Karpas-422 (cell line): ENCODE results near the gene GAS1. TPM values are rescaled to one million over a fixed set of nuclear protein-coding genes. Genes with fewer than 3 reads are reported as not detected.

Experiments used
- DNase-seq: peaks from one replicate; pipeline ENCODE4 v3.0.0-alpha.2; 2015
- H2AFZ ChIP-seq: fragments of 200-600 bp; sonication (generic); 2 replicates; pipeline ENCODE4 v1.6.1; 2014; ENCODE audit warnings: antibody characterized with exemption, low read length, mixed read lengths
- H3K27ac ChIP-seq: fragments of 200-600 bp; sonication (generic); 2 replicates; pipeline ENCODE4 v1.5.1; 2014; ENCODE audit warnings: mild to moderate bottlenecking, low read length, moderate library complexity
- H3K27me3 ChIP-seq: fragments of 200-600 bp; sonication (generic); 2 replicates; pipeline ENCODE4 v1.6.1; 2014; ENCODE audit warnings: low read length, mixed read lengths
- H3K36me3 ChIP-seq: fragments of 200-600 bp; sonication (generic); 2 replicates; pipeline ENCODE4 v1.6.1; 2014; ENCODE audit warnings: low read length, mixed read lengths; ENCODE audit not compliant: insufficient read depth
- H3K4me1 ChIP-seq: fragments of 200-600 bp; sonication (generic); 2 replicates; pipeline ENCODE4 v1.6.1; 2014; ENCODE audit warnings: mild to moderate bottlenecking, low read length, mixed read lengths
- H3K4me2 ChIP-seq: fragments of 200-600 bp; sonication (generic); 2 replicates; pipeline ENCODE4 v1.6.1; 2014; ENCODE audit warnings: low read length, low read depth, mild to moderate bottlenecking; ENCODE audit not compliant: poor library complexity, severe bottlenecking
- H3K4me3 ChIP-seq: fragments of 200-600 bp; sonication (generic); 2 replicates; pipeline ENCODE4 v1.5.1; 2014; ENCODE audit warnings: mild to moderate bottlenecking, antibody characterized with exemption, low read length, mixed read lengths
- H3K79me2 ChIP-seq: fragments of 200-600 bp; sonication (generic); 2 replicates; pipeline ENCODE4 v1.6.1; 2014; ENCODE audit warnings: mild to moderate bottlenecking, low read length, mixed read lengths
- H3K9ac ChIP-seq: fragments of 200-600 bp; sonication (generic); 2 replicates; pipeline ENCODE4 v1.6.0; 2014; ENCODE audit warnings: low read length
- H3K9me2 ChIP-seq: fragments of 200-600 bp; sonication (generic), shearing (Covaris generic); replicated peaks from 2 replicates; pipeline ENCODE4 v1.6.0; 2014; ENCODE audit warnings: mild to moderate bottlenecking, low read length, moderate library complexity; ENCODE audit not compliant: insufficient read depth
- H3K9me3 ChIP-seq: fragments of 300-700, 200-600 bp; sonication (generic); 2 replicates; pipeline ENCODE4 v1.6.1; 2014; ENCODE audit warnings: low read length, mixed read lengths
- H4K20me1 ChIP-seq: fragments of 200-600 bp; sonication (generic); 2 replicates; pipeline ENCODE4 v1.6.1; 2014; ENCODE audit warnings: mild to moderate bottlenecking, antibody characterized with exemption, low read length, low read depth; ENCODE audit not compliant: insufficient read depth
- total RNA-seq: library from RNA; depleted of rRNA; stranded (reverse); fragments of >200 nt; shearing (Covaris generic); gene quantifications from 2 replicates; pipeline ENCODE4 v1.2.3, GENCODE V29; 2014; ENCODE audit warnings: low replicate concordance; rRNA removed

The GAS1 gene, protein sequence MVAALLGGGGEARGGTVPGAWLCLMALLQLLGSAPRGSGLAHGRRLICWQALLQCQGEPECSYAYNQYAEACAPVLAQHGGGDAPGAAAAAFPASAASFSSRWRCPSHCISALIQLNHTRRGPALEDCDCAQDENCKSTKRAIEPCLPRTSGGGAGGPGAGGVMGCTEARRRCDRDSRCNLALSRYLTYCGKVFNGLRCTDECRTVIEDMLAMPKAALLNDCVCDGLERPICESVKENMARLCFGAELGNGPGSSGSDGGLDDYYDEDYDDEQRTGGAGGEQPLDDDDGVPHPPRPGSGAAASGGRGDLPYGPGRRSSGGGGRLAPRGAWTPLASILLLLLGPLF
- total RNA-seq = 0.15 and 1.2 TPM in 2 replicates

DNA sequence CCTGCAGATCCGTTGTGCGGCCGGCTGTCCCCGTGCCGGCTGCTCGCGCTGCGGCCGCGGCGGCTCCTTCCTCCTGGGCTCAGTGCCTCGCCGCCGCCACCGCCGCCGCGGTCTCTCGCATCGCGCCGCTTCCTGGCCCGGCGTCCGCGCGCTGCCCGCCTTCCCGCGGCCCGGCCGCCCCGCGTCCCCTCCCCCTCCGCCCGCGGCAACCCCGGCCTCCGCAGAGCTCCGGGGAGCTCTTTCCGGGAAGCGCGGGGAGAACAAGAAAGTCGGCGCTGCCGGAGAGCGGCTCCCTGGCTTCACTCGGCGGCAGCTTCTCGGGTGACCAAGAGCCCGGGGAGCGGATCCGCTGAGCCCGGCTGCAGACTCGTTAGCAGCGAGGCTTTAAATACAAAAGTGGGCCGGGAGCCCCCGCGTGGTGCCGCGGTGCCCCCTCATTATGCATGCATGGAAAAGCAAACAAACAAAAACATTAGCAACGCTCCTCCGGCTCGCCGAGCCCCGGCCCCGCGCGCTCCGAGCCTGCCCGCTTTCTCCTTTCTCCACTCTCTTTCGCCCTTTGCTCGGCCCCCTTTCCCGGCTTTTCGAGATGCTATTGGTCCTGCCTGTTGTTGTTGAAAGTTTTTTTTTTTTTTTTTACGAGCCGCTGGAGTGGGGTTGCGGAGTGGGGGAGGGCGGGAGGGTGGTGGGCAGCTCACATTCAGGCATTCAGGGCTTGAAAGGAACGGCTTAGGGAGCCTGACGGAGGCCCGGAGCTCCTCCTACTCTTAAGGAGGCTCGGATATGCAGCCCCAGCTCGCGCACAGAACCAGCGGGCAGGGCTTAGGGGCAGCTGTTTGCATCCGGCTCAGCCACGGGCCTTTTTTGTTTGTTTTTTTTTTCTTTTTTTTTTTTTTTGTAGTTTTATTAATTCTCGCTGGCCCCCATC lies at the start of gene GAS1:
TSS of gene GAS1 (minus strand) at position 361 of the 928 bp plus-strand sequence. CDS start 727 bp downstream, outside the sequence.
- Histone ChIP-seq H3K27ac (no peak within 1 kb of the TSS), H2AFZ (peak within 1 kb of the TSS; percentile 95), H3K9me2 (no peaks in the 10 kb centered on the region), H3K36me3 (no peaks in the 10 kb centered on the region), H3K4me3 (peak within 1 kb of the TSS; percentile 81), H3K9ac (peak within 1 kb of the TSS; percentile 70), H4K20me1 (no peaks in the 10 kb centered on the region), H3K4me2 (peak within 1 kb of the TSS; percentile 97), H3K79me2 (no peaks in the 10 kb centered on the region), H3K9me3 (no peaks in the 10 kb centered on the region), H3K4me1 (peaks cover 14% of the 10 kb centered on the region), H3K27me3 (no peaks in the 10 kb centered on the region)
- DNase-seq = peak; percentile 89

DNA sequence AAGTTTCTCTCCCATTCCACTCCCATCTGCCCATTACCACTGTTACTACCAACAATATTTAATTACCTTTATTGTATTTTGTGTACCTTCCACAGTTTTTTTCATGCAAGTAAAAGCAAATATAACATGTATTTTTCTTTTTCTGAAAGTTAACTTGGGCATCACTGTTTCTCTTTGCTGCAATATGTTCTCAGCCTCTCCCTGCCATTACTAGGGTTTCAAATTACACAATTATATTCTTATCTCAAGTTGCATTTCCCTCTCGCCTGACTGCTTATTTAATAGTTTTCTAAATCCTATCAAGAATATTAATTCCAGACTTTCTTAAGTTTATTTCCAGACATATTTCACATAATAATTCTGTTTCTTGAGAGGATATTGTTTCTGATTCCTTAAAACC lies 46.9 kb upstream of the GAS1 start:
- H3K27ac ChIP-seq = no peak overlapping the region
- no peaks in the 10 kb centered on the region for H3K9me2 ChIP-seq
- no peaks in the 10 kb centered on the region for H3K27me3 ChIP-seq
- no peak overlapping the region for H3K4me2 ChIP-seq
- H2AFZ ChIP-seq = no peak overlapping the region
- no peaks in the 10 kb centered on the region for H3K4me1 ChIP-seq
- no peaks in the 10 kb centered on the region for H3K9me3 ChIP-seq
- no peak for DNase-seq
- H4K20me1 ChIP-seq = no peaks in the 10 kb centered on the region
- no peaks in the 10 kb centered on the region for H3K79me2 ChIP-seq
- no peak overlapping the region for H3K9ac ChIP-seq
- H3K4me3 ChIP-seq = no peak overlapping the region
- H3K36me3 ChIP-seq = no peaks in the 10 kb centered on the region

DNA sequence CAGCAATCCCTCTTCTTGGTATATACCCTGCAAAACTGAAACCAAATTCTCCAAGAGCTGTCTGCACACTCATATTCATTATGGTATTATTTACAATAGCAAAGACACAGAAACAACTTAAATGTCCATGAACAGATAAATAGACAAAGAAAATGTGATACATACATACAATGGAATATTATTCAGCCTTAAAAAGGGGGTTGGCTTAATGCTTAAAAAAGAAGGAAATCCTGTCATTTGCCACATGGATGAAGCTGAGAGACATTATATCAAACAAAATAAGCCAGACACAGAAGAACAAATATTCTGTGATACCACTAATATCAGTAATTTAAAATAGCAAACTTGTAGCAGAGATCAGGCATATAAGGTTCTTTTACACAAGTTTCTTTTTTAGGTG lies 46.5 kb upstream of the GAS1 start:
- Histone ChIP-seq H3K9me2 (no peaks in the 10 kb centered on the region), H2AFZ (no peak overlapping the region), H3K27ac (no peak overlapping the region), H3K36me3 (no peaks in the 10 kb centered on the region), H4K20me1 (no peaks in the 10 kb centered on the region), H3K4me2 (no peak overlapping the region), H3K4me1 (no peaks in the 10 kb centered on the region), H3K27me3 (no peaks in the 10 kb centered on the region), H3K79me2 (no peaks in the 10 kb centered on the region), H3K9ac (no peak overlapping the region), H3K9me3 (no peaks in the 10 kb centered on the region), H3K4me3 (no peak overlapping the region)
- no peak for DNase-seq

DNA sequence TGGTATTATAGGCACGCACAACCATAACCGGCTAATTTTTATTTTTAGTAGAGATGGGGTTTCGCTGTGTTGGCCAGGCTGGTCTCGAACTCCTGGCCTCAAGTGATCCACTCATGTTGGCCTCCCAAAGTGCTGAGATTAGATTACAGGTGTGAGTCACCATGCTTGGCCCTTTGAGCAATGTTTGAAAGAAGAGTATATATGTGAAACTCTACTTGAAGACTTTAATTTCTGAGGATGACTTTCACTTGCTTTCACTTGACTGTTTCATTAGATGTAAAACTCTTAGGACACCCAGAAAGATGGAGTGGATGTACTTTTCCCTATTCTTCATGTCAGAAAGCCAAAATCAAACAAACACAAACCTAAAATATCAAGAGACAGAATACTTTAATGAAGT lies 43.8 kb upstream of the GAS1 start:
- Histone ChIP-seq H3K9me3 (no peaks in the 10 kb centered on the region), H3K4me2 (no peak overlapping the region), H3K79me2 (no peaks in the 10 kb centered on the region), H3K27ac (no peak overlapping the region), H3K4me1 (no peaks in the 10 kb centered on the region), H3K36me3 (no peaks in the 10 kb centered on the region), H3K27me3 (no peaks in the 10 kb centered on the region), H3K9ac (no peak overlapping the region), H3K4me3 (no peak overlapping the region), H3K9me2 (no peaks in the 10 kb centered on the region), H4K20me1 (no peaks in the 10 kb centered on the region), H2AFZ (no peak overlapping the region)
- no peak for DNase-seq

DNA sequence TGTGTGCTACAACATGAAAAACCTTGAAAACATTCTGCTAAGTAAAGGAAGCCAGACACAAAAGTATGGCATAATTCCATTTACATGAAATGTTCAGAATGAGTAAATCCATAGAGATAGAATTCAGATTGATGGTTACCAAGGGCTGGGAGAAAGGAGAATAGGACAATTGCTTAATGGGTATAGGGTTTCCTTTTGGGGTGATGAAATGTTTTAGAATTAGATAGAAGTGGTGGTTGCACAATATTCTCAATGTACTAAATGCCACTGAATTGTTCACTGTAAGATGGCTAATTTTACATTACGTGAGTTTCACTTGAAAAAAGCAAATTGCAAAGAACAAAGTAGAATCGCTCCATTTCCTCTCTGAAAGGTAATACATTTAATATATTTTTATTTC lies 43.0 kb upstream of the GAS1 start:
- no peak overlapping the region for H2AFZ ChIP-seq

DNA sequence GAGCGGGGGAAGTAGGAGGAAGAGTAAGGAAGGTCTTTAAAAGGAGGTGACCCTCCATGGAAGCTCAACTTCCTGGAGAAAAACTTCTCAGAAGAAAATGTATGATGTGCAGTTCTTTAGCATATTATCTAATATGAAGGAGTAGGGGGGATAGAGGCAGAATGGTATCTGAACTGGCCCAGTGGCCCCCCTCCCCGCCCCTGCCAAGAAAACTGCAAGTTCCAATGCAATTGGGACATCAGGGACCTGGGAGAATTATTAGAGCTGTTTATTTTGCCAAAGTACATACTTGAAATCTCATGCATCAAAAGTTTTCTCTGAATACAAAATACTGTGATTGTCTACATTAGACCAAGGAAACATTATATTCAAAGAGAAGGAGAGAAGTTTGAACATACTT lies 40.6 kb upstream of the GAS1 start:
- Histone ChIP-seq H3K27me3 (no peaks in the 10 kb centered on the region), H3K79me2 (no peaks in the 10 kb centered on the region), H3K27ac (no peak overlapping the region), H4K20me1 (no peaks in the 10 kb centered on the region), H3K4me3 (no peak overlapping the region), H3K9me3 (no peaks in the 10 kb centered on the region), H2AFZ (no peak overlapping the region), H3K9me2 (no peaks in the 10 kb centered on the region), H3K4me2 (no peak overlapping the region), H3K9ac (no peak overlapping the region), H3K4me1 (no peaks in the 10 kb centered on the region), H3K36me3 (no peaks in the 10 kb centered on the region)
- DNase-seq = no peak

More for the DNA sequence above, 43.0 kb upstream of the GAS1 start:
- no peak overlapping the region for H3K4me2 ChIP-seq
- DNase-seq = no peak
- no peak overlapping the region for H3K9ac ChIP-seq
- no peaks in the 10 kb centered on the region for H3K79me2 ChIP-seq
- H3K4me3 ChIP-seq = no peak overlapping the region
- H3K27ac ChIP-seq = no peak overlapping the region
- H4K20me1 ChIP-seq = no peaks in the 10 kb centered on the region
- no peaks in the 10 kb centered on the region for H3K9me3 ChIP-seq
- H3K9me2 ChIP-seq = no peaks in the 10 kb centered on the region
- no peaks in the 10 kb centered on the region for H3K27me3 ChIP-seq
- H3K4me1 ChIP-seq = no peaks in the 10 kb centered on the region
- H3K36me3 ChIP-seq = no peaks in the 10 kb centered on the region

DNA sequence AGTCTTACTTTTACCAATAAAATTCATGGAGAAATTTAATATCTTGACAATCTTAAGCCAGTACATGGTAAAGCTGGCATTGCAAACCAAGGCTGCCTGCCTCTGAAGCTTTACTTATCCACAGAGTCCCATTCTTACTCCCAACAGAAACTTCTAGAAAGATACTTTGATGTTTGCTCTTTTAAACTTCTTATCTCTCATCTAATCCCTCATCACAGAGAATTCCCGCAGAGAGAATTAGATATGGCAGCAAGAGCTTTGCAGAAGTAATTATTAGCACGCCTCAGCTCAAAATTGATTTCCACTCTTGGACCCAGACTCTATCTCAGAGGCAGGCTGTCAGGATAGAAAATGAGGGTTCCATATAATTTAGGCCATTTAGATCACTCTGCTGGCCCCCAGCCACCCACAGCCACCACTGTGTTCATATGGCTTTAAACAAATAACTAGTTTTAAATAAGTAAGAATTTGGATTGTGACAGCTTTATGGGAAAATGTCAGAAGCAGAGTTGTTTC lies 37.9 kb upstream of the GAS1 start:
- H4K20me1 ChIP-seq = no peaks in the 10 kb centered on the region
- no peak overlapping the region for H3K9ac ChIP-seq
- no peak overlapping the region for H2AFZ ChIP-seq
- no peaks in the 10 kb centered on the region for H3K9me2 ChIP-seq
- DNase-seq = no peak
- H3K27me3 ChIP-seq = no peaks in the 10 kb centered on the region
- no peaks in the 10 kb centered on the region for H3K4me1 ChIP-seq
- H3K4me2 ChIP-seq = no peak overlapping the region
- no peaks in the 10 kb centered on the region for H3K9me3 ChIP-seq
- H3K36me3 ChIP-seq = no peaks in the 10 kb centered on the region
- H3K79me2 ChIP-seq = no peaks in the 10 kb centered on the region
- no peak overlapping the region for H3K4me3 ChIP-seq
- no peak overlapping the region for H3K27ac ChIP-seq

DNA sequence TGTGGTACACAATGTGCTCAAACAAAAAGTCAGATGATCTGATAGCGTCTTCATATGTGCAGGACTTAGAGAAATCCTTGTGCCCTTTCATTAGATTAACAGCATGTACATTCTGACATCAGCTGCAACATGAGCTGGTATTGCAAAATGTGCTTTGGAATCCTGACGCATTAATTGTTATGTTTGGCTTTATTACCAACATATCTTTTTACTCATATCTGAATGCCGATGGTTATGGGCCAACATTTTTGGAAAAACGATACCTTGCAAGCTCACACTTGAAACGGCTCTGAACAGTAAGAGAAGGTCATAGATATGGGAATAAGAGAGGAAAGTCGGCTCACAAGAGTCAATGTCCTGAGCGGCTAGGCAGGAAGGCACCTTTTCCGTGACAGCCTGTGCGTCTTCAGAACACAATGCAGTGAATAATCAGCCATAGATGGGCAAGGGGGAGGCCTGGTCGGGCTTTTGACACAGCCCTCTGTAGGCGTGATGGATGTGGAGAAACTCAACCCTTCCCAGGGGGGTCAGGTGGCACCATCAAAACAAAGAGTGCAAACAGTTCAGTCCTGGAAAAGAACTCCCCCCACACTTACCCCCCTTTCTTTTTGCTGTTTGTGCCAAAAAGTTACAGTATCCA lies 36.4 kb upstream of the GAS1 start:
- no peak overlapping the region for H3K4me3 ChIP-seq
- H3K27ac ChIP-seq = no peak overlapping the region
- no peak overlapping the region for H3K9ac ChIP-seq
- H3K4me2 ChIP-seq = no peak overlapping the region
- H3K4me1 ChIP-seq = no peaks in the 10 kb centered on the region
- no peaks in the 10 kb centered on the region for H3K9me2 ChIP-seq
- no peak for DNase-seq
- H3K27me3 ChIP-seq = no peaks in the 10 kb centered on the region
- H2AFZ ChIP-seq = no peak overlapping the region
- no peaks in the 10 kb centered on the region for H4K20me1 ChIP-seq
- H3K9me3 ChIP-seq = no peaks in the 10 kb centered on the region
- no peaks in the 10 kb centered on the region for H3K36me3 ChIP-seq
- H3K79me2 ChIP-seq = no peaks in the 10 kb centered on the region
